Measurements from ENCODE around the gene NCBP2L. TPM values are rescaled to one million over a fixed set of nuclear protein-coding genes. Genes with fewer than 3 reads are reported as not detected.

NCBP2L gene
- total RNA-seq, 2 donors from 2014 or later = not detected

GRCh38 chrX:107752043-107752442 is 25.5 kb upstream of the NCBP2L start:
- H3K9me3 ChIP-seq = no peaks in the 10 kb centered on the region
- ATAC-seq (ENCODE audit: insufficient number of reproducible peaks, low FRiP score, low read depth) (no peak), DNase-seq (ENCODE audit: low spot score) (no peak)
- H3K4me3 ChIP-seq = no peak overlapping the region
- no peaks in the 10 kb centered on the region for H3K27me3 ChIP-seq (replicated peaks; ENCODE audit: insufficient read depth)
- TF ChIP-seq CTCF (IDR thresholded peaks at IDR 0.05) = no peak
- H3K27ac ChIP-seq = no peak overlapping the region
- peaks cover 3 to 10% of the 10 kb centered on the region in 2 donors for H3K4me1 ChIP-seq (ENCODE audit: control insufficient read depth in 1 of 2, low read depth in 2 of 2)
- no peaks in the 10 kb centered on the region for H3K36me3 ChIP-seq

- Histone ChIP-seq H3K4me1 (ENCODE audit: control insufficient read depth in 1 of 2, low read depth in 2 of 2) (peaks cover 0 to 4% of the 10 kb centered on the region in 2 donors), H3K27ac (no peak overlapping the region), H3K9me3 (no peaks in the 10 kb centered on the region), H3K4me3 (no peak overlapping the region), H3K27me3 (replicated peaks; ENCODE audit: insufficient read depth) (no peaks in the 10 kb centered on the region), H3K36me3 (no peaks in the 10 kb centered on the region)
- DNase-seq (ENCODE audit: low spot score) (no peak), ATAC-seq (ENCODE audit: insufficient number of reproducible peaks, low FRiP score, low read depth) (no peak)
- no peak for TF ChIP-seq CTCF (IDR thresholded peaks at IDR 0.05)
These were observed 24.8 kb upstream of the NCBP2L start for GRCh38 chrX:107752714-107753113.

GRCh38 chrX:107753187-107753586 is 24.3 kb upstream of the NCBP2L start:
- H3K27ac ChIP-seq = no peak overlapping the region
- no peaks in the 10 kb centered on the region for H3K9me3 ChIP-seq
- no peaks in the 10 kb centered on the region for H3K4me1 ChIP-seq (ENCODE audit: control insufficient read depth in 1 of 2, low read depth in 2 of 2)
- DNase-seq (ENCODE audit: low spot score) (no peak), ATAC-seq (ENCODE audit: insufficient number of reproducible peaks, low FRiP score, low read depth) (no peak)
- no peaks in the 10 kb centered on the region for H3K27me3 ChIP-seq (replicated peaks; ENCODE audit: insufficient read depth)
- H3K36me3 ChIP-seq = no peaks in the 10 kb centered on the region
- H3K4me3 ChIP-seq = no peak overlapping the region
- TF ChIP-seq CTCF (IDR thresholded peaks at IDR 0.05) = no peak

GRCh38 chrX:107755721-107756120 is 21.8 kb upstream of the NCBP2L start:
- no peak overlapping the region for H3K27ac ChIP-seq
- TF ChIP-seq CTCF (IDR thresholded peaks at IDR 0.05) = no peak
- H3K4me3 ChIP-seq = no peak overlapping the region
- H3K36me3 ChIP-seq = no peaks in the 10 kb centered on the region
- ATAC-seq (ENCODE audit: insufficient number of reproducible peaks, low FRiP score, low read depth) (no peak), DNase-seq (ENCODE audit: low spot score) (no peak)
- no peaks in the 10 kb centered on the region for H3K9me3 ChIP-seq
- no peaks in the 10 kb centered on the region for H3K27me3 ChIP-seq (replicated peaks; ENCODE audit: insufficient read depth)
- H3K4me1 ChIP-seq (ENCODE audit: control insufficient read depth in 1 of 2, low read depth in 2 of 2) = peaks cover 0 to 11% of the 10 kb centered on the region in 2 donors

GRCh38 chrX:107758231-107758766 is 19.2 kb upstream of the NCBP2L start:
- H3K4me3 ChIP-seq = no peak overlapping the region
- H3K4me1 ChIP-seq (ENCODE audit: control insufficient read depth in 1 of 2, low read depth in 2 of 2) = peaks cover 0 to 11% of the 10 kb centered on the region in 2 donors
- no peak for TF ChIP-seq CTCF (IDR thresholded peaks at IDR 0.05)
- H3K27me3 ChIP-seq (replicated peaks; ENCODE audit: insufficient read depth) = no peaks in the 10 kb centered on the region
- no peaks in the 10 kb centered on the region for H3K36me3 ChIP-seq
- no peak for ATAC-seq (ENCODE audit: insufficient number of reproducible peaks, low FRiP score, low read depth)
- no peak for DNase-seq (ENCODE audit: low spot score)
- no peaks in the 10 kb centered on the region for H3K9me3 ChIP-seq
- H3K27ac ChIP-seq = no peak overlapping the region
